Breast epithelium (tissue), 4 donors: Measurements from ENCODE around the gene HOXB2. TPM values are rescaled to one million over a fixed set of nuclear protein-coding genes. Genes with fewer than 3 reads are reported as not detected.

Experiments used
- DNase-seq, 2 donors: peaks; one replicate each; pipeline ENCODE4 v3.0.0-alpha.2; 2019; ENCODE audit warnings: low spot score in 2 of 2
- H3K27ac ChIP-seq, 2 donors: fragments of 200-600 bp; sonication (generic) in 1 of 2; one replicate each; pipeline ENCODE4 v1.5.1; 2016 to 2019; ENCODE audit warnings: mild to moderate bottlenecking in 1 of 2
- H3K27me3 ChIP-seq, 2 donors: fragments of 200-600 bp; sonication (generic) in 1 of 2; one replicate each; pipeline versions ENCODE4 v1.5.1 to v1.6.0; 2017 to 2019; ENCODE audit warnings: control low read depth in 1 of 2, mild to moderate bottlenecking in 1 of 2
- H3K36me3 ChIP-seq: fragments of 200-600 bp; one replicate; pipeline ENCODE4 v1.5.1; 2019
- H3K4me1 ChIP-seq, 2 donors: fragments of 200-600 bp; sonication (generic); one replicate each; pipeline ENCODE4 v1.5.1; 2016 to 2019; ENCODE audit warnings: control low read depth in 1 of 2
- H3K4me3 ChIP-seq, 3 donors: fragments of 200-600 bp; sonication (generic); 1 replicate in 2 of 3; 2 replicates in 1 of 3; pipeline ENCODE4 v1.5.1; 2016 to 2019; ENCODE audit warnings: mild to moderate bottlenecking in 3 of 3, moderate library complexity in 2 of 3
- H3K9me3 ChIP-seq, 2 donors: fragments of 200-600 bp; sonication (generic) in 1 of 2; one replicate each; pipeline ENCODE4 v1.5.1; 2016 to 2019; ENCODE audit warnings: control low read depth in 1 of 2
- POLR2A ChIP-seq: fragments of 450-650 bp; IDR thresholded peaks from one replicate; pipeline ENCODE4 v1.6.1; 2016; ENCODE audit warnings: antibody characterized with exemption, mild to moderate bottlenecking, moderate library complexity
- POLR2AphosphoS5 ChIP-seq, 3 donors: sonication (generic); formaldehyde crosslinking; IDR thresholded peaks; one replicate each; pipeline ENCODE4 v1.6.1; 2017; ENCODE audit warnings: antibody characterized with exemption in 3 of 3
- intact Hi-C: fragments of 100-400 bp; cut with DNase I; formaldehyde crosslinking; loops from one replicate; pipeline ENCODE4 v1.15.1; 2023; ENCODE audit warnings: low total_unique reads
- total RNA-seq, 3 donors: library from RNA; depleted of rRNA; stranded (reverse); fragments of >200 nt; gene quantifications; one replicate each; pipeline ENCODE4 v1.1.0, GENCODE V29; 2016
- TF ChIP-seq, protein P1 (sequence below), 3 donors: fragments of 450-650 bp; IDR thresholded peaks; one replicate each; pipeline ENCODE4 v1.5.1; 2016 to 2017; ENCODE audit warnings: antibody characterized with exemption in 3 of 3, mild to moderate bottlenecking in 3 of 3, moderate library complexity in 3 of 3

HOXB2 gene
- total RNA-seq, 3 donors from 2014 or later: 13.6 to 36.4 (median 19.6) TPM

DNA sequence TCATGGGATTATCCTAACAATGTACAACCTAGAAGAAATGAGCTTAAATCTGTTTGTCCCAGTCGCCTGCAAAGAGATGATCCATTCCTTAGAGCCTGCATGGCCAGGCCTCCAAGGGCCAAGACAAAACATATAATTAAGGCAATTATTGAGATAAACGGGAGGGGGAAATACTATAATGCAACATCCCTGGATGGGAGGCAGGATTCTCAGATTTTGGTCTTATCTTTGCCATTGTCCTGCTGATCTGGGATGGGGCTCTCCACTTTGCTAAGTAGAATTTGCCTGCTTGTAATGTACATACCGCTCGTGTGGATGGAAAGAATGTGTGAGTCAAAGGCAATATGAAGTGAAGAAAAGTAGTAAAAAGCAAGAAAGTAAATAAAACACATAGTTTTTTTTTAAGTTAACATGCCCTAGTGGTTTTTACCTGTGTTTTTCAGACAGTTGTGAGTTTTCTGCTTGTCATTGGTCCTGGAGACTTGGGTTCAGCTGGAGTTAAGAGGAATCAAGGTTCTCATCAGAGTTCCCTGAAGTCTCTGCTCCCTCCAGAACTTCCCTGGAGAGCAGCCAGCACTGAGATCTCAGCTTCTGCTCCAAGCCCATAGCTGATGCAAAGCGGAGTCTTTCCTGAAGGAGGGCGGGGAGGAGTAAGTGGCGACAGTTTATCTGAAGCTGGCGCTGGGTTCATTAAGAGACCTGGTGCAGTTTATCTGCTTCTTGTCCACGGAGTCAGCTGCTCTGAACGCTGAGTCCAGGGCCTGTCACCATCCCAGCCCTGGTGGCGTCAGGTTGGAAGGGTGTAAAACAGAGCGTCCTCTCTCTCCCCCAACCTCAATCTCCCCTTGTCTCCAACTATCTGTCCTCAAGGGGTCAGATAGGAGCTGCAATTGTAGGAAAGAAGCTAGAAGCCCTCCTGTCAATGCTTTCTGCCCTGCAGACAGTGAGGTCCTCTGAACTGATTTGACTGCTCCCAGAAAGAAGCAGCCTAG lies 44.2 kb downstream of the HOXB2 start:
- intact Hi-C loops: loop anchor here (10.0 kb wide), 1 partner anchor 56 kb away; no protein-coding TSS in a partner anchor
- Histone ChIP-seq H3K4me1 (no peaks in the 10 kb centered on the region), H3K27me3 (no peaks in the 10 kb centered on the region), H3K9me3 (no peaks in the 10 kb centered on the region), H3K36me3 (no peaks in the 10 kb centered on the region), H3K4me3 (no peak overlapping the region), H3K27ac (peak overlapping the region in 1 of 2 donors; percentile 55)
- DNase-seq: no peak
- TF ChIP-seq, protein P1, sequence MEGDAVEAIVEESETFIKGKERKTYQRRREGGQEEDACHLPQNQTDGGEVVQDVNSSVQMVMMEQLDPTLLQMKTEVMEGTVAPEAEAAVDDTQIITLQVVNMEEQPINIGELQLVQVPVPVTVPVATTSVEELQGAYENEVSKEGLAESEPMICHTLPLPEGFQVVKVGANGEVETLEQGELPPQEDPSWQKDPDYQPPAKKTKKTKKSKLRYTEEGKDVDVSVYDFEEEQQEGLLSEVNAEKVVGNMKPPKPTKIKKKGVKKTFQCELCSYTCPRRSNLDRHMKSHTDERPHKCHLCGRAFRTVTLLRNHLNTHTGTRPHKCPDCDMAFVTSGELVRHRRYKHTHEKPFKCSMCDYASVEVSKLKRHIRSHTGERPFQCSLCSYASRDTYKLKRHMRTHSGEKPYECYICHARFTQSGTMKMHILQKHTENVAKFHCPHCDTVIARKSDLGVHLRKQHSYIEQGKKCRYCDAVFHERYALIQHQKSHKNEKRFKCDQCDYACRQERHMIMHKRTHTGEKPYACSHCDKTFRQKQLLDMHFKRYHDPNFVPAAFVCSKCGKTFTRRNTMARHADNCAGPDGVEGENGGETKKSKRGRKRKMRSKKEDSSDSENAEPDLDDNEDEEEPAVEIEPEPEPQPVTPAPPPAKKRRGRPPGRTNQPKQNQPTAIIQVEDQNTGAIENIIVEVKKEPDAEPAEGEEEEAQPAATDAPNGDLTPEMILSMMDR (IDR thresholded peaks at IDR 0.05): no peak
- TF ChIP-seq POLR2AphosphoS5 (IDR thresholded peaks at IDR 0.05): no peak
- TF ChIP-seq POLR2A: no peak

DNA sequence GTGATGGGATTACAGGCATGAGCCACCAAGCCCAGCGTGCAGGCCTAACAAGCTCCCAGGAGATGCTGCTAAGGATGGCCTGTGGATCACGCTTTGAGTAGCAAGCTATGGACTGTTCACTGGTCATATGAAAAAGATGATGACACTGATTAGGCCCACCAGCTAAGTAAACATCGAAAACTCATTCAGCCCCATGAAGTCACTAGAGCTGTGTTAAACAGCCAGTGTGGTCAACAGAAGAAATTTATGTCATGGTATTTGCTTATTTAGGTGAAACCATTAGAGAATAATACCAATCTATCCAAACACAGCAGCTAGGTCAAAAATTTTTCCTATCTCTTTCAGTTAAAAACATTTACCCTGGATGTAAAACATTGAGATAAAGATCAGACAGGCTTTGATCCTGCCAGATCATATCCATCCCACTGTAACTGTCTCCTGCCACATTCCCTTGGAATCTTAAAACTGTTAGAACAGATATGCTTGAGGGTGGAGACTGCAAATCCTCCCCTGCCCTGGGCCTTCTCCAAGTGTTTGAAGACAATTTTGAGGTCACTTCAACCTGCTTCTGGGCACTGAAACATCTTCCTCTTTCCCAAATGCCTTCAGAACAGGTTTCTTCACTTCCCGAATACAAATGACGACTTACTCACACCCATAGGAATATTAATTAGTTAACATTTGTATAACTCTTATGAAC lies 45.0 kb downstream of the HOXB2 start:
- Histone ChIP-seq H3K27ac (peak overlapping the region in 1 of 2 donors; percentile 55), H3K9me3 (no peaks in the 10 kb centered on the region), H3K4me1 (no peaks in the 10 kb centered on the region), H3K27me3 (peaks cover 0 to under 1% of the 10 kb centered on the region in 2 donors), H3K4me3 (no peak overlapping the region), H3K36me3 (no peaks in the 10 kb centered on the region)
- intact Hi-C loops: loop anchor here (10.0 kb wide), 1 partner anchor 55 kb away; no protein-coding TSS in a partner anchor
- TF ChIP-seq POLR2AphosphoS5 (IDR thresholded peaks at IDR 0.05) (no peak), POLR2A (no peak)
- TF ChIP-seq, protein P1 (IDR thresholded peaks at IDR 0.05): no peak
- no peak for DNase-seq

DNA sequence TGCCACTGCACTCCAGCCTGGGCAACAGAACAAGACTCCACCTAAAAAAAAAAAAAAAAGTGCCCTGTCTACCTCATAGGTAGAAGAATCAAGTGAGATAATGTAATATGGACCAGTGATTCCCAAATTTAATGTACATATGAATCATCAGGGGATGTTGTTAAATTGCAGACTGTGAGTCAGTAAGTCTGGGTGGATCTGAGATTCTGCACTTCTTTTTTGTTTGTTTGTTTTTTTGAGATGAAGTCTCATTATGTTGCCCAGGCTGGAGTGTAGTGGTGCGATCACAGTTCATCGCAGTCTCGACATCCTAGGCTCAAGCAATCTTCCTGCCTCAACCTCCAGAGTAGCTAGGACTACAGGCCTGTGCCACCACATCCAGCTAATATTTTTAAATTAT lies 45.7 kb downstream of the HOXB2 start:
- Histone ChIP-seq H3K4me1 (no peaks in the 10 kb centered on the region), H3K27me3 (peaks cover 0 to 4% of the 10 kb centered on the region in 2 donors), H3K36me3 (no peaks in the 10 kb centered on the region), H3K4me3 (no peak overlapping the region), H3K27ac (no peak overlapping the region), H3K9me3 (no peaks in the 10 kb centered on the region)
- TF ChIP-seq POLR2AphosphoS5 (IDR thresholded peaks at IDR 0.05) (no peak), POLR2A (no peak)
- TF ChIP-seq, protein P1 (IDR thresholded peaks at IDR 0.05): no peak
- intact Hi-C loops: no loop called here
- no peak for DNase-seq

DNA sequence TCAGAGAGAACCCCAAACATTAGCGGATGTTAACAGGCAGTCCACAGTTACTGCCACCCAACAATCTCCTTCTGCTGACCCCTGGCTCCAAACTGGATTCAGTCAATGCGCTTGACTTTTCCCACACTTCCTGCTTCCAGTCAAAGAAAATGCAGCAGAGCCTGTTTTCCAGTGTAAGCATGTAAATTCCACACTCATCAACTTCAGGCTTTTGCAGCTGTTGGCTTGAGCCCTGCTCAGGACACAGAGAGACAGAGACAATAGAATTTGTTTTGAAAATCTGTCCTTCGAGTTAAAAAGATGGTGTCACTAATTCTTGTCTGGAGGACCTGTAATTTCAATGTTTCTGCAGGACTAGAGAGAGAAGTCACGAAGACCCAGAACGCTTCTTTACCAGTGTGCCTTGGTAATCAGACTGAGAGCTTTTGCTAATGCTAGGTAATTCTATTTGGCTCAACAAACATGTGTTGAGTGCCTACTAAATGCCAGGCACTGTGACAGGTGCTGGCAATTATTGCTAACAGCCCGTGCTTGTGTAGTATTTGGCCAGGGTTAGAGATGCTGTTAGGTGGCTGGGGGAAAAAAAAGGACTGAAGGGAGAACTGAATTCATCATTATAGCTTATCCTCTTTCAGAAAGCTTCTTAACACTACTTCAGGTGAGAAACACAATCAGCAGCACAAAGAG lies 46.6 kb downstream of the HOXB2 start:
- H3K27me3 ChIP-seq: peaks cover 0 to 13% of the 10 kb centered on the region in 2 donors
- DNase-seq: no peak

More for the DNA sequence above, 46.6 kb downstream of the HOXB2 start:
- intact Hi-C loops: no loop called here
- Histone ChIP-seq H3K4me1 (no peaks in the 10 kb centered on the region), H3K36me3 (no peaks in the 10 kb centered on the region), H3K4me3 (no peak overlapping the region), H3K9me3 (no peaks in the 10 kb centered on the region), H3K27ac (no peak overlapping the region)
- TF ChIP-seq, protein P1 (IDR thresholded peaks at IDR 0.05): no peak
- TF ChIP-seq POLR2A (no peak), POLR2AphosphoS5 (IDR thresholded peaks at IDR 0.05) (no peak)
